GM12865 (cell line): Measurements from ENCODE around the gene NDUFB6.
"Not testable (repeated sequence)": the region's sequence is repeated elsewhere in the genome, so short reads cannot be mapped to it uniquely, and the experiment has no call there.

Source experiments
- DNase-seq: peaks from one replicate; pipeline ENCODE4 v3.0.0; 2010; ENCODE audit warnings: low read depth
- H3K4me3 ChIP-seq: 2 replicates; pipeline ENCODE4 v1.5.1; 2011; ENCODE audit warnings: mild to moderate bottlenecking, low read depth, low read length, control low read depth
- TF ChIP-seq, protein P1 (sequence below): IDR thresholded peaks from 2 replicates; pipeline ENCODE4 v1.5.1; 2011; ENCODE audit warnings: low read length, control low read depth, low read depth, inconsistent platforms; ENCODE audit not compliant: insufficient read depth; ENCODE audit errors: missing control alignments

The NDUFB6 gene

DNA sequence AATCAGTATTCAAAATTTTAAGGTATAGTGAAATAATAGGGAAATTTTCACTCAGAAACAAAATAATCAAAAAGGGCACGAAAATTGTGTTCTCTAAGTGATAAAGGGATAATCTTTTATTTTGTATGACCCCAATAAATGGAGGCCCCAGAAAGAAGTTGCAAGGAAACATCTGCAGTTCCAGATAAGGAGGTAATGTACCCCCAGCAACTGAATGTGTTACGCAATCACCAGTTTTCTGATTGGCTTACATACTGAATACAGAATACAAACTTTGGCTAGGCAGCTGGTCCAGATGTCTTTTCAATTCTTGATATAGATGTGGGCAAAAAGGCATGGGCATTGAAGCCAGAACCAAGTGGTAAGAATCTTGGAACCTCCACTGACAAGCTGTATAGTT lies 18.9 kb downstream of the NDUFB6 start:
- no peak overlapping the region for H3K4me3 ChIP-seq
- TF ChIP-seq, protein P1, sequence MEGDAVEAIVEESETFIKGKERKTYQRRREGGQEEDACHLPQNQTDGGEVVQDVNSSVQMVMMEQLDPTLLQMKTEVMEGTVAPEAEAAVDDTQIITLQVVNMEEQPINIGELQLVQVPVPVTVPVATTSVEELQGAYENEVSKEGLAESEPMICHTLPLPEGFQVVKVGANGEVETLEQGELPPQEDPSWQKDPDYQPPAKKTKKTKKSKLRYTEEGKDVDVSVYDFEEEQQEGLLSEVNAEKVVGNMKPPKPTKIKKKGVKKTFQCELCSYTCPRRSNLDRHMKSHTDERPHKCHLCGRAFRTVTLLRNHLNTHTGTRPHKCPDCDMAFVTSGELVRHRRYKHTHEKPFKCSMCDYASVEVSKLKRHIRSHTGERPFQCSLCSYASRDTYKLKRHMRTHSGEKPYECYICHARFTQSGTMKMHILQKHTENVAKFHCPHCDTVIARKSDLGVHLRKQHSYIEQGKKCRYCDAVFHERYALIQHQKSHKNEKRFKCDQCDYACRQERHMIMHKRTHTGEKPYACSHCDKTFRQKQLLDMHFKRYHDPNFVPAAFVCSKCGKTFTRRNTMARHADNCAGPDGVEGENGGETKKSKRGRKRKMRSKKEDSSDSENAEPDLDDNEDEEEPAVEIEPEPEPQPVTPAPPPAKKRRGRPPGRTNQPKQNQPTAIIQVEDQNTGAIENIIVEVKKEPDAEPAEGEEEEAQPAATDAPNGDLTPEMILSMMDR = no peak
- no peak for DNase-seq

GRCh38 chr9:32552172-32552872 lies 20.6 kb downstream of the NDUFB6 start, which contains the start of the genes SMIM27 and TOPORS:
Gene SMIM27 (plus strand): TSS chr9:32552327. CDS start chr9:32552435, 108 bp downstream.
Gene TOPORS (minus strand): TSS chr9:32552586. CDS start chr9:32552436, 150 bp downstream.
- peak; percentile 94 for DNase-seq

DNA sequence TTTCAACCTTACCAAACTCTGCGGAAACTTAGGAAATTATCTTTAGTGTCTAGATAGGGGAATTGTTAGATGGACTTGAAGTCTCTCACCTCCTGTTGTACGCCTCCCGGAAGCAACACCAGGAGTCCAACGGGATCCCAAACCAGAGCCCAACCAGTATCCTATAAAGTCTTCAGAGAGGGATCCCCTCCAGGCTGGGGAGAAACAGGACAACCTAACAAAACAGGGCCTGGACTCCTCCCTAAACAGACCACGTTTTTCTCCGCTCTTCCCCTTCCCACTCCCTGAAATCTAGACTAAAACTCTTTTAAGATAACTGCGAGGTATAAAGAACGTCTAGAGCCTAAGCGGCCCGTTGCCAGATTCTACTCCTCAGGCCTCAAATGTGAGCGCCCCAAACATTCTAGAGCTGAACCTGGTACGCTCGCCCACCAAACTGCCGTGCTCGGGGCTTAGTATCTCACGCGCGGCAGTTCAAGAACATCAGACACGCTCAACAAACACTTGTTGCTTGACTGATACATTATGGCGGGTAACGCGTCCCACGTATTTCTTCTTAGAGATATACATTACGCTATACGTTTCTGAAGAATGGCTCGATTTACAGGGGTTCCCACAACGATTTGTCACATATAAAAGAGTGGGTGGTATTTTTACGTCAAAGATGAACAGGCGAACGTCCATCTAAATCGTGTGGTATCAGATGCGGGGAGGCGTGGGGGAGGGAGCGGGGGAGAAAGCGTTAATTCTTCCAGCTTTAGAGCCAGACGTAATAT lies 21.5 kb downstream of the NDUFB6 start:
- DNase-seq = peak; percentile 52
- TF ChIP-seq, protein P1 = no peak

More at GRCh38 chr9:32552172-32552872, 20.6 kb downstream of the NDUFB6 start, which contains the start of the genes SMIM27 and TOPORS:
- TF ChIP-seq, protein P1 = no peak
- peak within 1 kb of the TSS; percentile 71 for H3K4me3 ChIP-seq

GRCh38 chr9:32550562-32551275 lies 22.2 kb downstream of the NDUFB6 start:
- TF ChIP-seq, protein P1 = no peak
- H3K4me3 ChIP-seq = peak overlapping the region; percentile 71
- DNase-seq = peak; percentile 94

More for the DNA sequence above, 21.5 kb downstream of the NDUFB6 start:
- H3K4me3 ChIP-seq = peak overlapping the region; percentile 71

DNA sequence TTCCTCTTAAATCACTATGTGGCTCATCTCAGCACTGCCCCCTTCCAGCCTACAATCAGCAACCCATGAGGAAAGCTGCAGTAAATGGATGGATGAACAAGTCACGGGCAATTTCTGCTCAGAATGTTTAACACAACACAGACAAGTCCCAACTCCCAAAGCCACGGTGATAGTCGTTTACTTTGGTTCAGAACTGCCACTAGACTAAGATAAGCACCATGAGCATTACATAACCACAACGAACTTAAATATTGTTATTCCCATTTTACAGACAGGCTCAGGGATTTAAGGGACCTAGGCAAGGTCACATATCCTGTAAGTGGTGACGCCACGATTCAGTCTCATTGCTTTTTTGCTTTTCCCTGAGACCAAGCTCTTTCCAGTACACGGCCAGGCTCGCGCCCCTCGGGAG lies 22.8 kb downstream of the NDUFB6 start:
- peak overlapping the region; percentile 71 for H3K4me3 ChIP-seq
- TF ChIP-seq, protein P1 = no peak
- DNase-seq = no peak

- not testable (repeated sequence) for DNase-seq
Observed at GRCh38 chr9:32548213-32548612, 24.7 kb downstream of the NDUFB6 start.

GRCh38 chr9:32545884-32546283 lies 27.1 kb downstream of the NDUFB6 start:
- DNase-seq = no peak
- H3K4me3 ChIP-seq = no peak overlapping the region
- TF ChIP-seq, protein P1 = no peak

More at GRCh38 chr9:32548213-32548612, 24.7 kb downstream of the NDUFB6 start:
- H3K4me3 ChIP-seq = not testable (repeated sequence)
